SK-N-SH (cell line): ENCODE measurements around the gene CRACR2A.

ENCODE experiments used
- NRF1 ChIP-seq: IDR thresholded peaks from 2 replicates; pipeline ENCODE4 v1.6.1; 2012; ENCODE audit warnings: low read depth, mild to moderate bottlenecking, low read length
- TF ChIP-seq, protein P1 (sequence below): fragments of 200-600 bp; sonication (generic); IDR thresholded peaks from 2 replicates; pipeline ENCODE4 v1.6.1; 2017; ENCODE audit warnings: antibody characterized with exemption, mild to moderate bottlenecking, moderate library complexity
- TF ChIP-seq, protein P2 (sequence below): fragments of 150-350 bp; IDR thresholded peaks from 2 replicates; pipeline ENCODE4 v1.6.1; 2017; ENCODE audit warnings: antibody characterized with exemption, low read length, low read depth, borderline replicate concordance

DNA sequence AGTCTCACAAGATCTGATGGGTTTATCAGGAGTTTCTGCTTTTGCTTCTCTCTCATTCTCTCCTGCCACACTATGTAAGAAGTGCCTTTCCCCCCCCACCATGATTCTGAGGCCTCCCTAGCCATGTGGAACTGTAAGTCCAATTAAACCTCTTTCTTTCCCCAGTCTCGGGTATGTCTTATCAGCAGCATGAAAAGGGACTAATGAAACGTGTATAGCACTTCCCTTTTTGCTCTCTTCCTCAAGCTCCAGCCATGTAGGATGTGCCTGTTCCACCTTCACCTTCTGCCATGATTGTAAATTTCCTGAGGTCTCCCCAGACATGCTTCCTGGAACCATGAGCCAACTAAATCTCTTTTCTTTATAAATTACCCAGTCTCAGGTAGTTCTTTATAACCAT, 7.0 kb upstream of the CRACR2A start:
- TF ChIP-seq, protein P1, sequence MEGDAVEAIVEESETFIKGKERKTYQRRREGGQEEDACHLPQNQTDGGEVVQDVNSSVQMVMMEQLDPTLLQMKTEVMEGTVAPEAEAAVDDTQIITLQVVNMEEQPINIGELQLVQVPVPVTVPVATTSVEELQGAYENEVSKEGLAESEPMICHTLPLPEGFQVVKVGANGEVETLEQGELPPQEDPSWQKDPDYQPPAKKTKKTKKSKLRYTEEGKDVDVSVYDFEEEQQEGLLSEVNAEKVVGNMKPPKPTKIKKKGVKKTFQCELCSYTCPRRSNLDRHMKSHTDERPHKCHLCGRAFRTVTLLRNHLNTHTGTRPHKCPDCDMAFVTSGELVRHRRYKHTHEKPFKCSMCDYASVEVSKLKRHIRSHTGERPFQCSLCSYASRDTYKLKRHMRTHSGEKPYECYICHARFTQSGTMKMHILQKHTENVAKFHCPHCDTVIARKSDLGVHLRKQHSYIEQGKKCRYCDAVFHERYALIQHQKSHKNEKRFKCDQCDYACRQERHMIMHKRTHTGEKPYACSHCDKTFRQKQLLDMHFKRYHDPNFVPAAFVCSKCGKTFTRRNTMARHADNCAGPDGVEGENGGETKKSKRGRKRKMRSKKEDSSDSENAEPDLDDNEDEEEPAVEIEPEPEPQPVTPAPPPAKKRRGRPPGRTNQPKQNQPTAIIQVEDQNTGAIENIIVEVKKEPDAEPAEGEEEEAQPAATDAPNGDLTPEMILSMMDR = no peak
- TF ChIP-seq, protein P2, sequence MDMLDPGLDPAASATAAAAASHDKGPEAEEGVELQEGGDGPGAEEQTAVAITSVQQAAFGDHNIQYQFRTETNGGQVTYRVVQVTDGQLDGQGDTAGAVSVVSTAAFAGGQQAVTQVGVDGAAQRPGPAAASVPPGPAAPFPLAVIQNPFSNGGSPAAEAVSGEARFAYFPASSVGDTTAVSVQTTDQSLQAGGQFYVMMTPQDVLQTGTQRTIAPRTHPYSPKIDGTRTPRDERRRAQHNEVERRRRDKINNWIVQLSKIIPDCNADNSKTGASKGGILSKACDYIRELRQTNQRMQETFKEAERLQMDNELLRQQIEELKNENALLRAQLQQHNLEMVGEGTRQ = no peak
- TF ChIP-seq NRF1 = no peak
